ENCODE data around the gene NAGLU. TPM values are rescaled to one million over a fixed set of nuclear protein-coding genes. Genes with fewer than 3 reads are reported as not detected.

Gene NAGLU
- total and polyA plus RNA-seq, 2 of the 13 experiments (the other 11 are each of a cell fraction or from before 2014, with no cell fraction given): 28.2 to 40.1 TPM

GRCh38 chr17:42531455-42532354, 4.3 kb upstream of the NAGLU start (continued):
- TF ChIP-seq HIC2 (CRISPR knock-in tag; IDR thresholded peaks at IDR 0.05; ENCODE audit: low read depth): 0 out of 2 replicates have a peak, but pooled peaks have one; percentile 6
- TF ChIP-seq ZNF414 (CRISPR knock-in tag; IDR thresholded peaks at IDR 0.05): no peak
- no peak for TF ChIP-seq ATF7-NPFF (CRISPR knock-in tag; IDR thresholded peaks at IDR 0.05; ENCODE audit: low read depth)
- no peak for TF ChIP-seq RARG (CRISPR knock-in tag; IDR thresholded peaks at IDR 0.05; ENCODE audit: low read depth)
- peak; percentile 76 for TF ChIP-seq IKZF4 (CRISPR knock-in tag; IDR thresholded peaks at IDR 0.05; ENCODE audit: borderline replicate concordance, low read depth, not compliant biosample characterization)
- no peak for TF ChIP-seq EED (CRISPR knock-in tag; IDR thresholded peaks at IDR 0.05)
- no peak; the same call in 1 of the 2 replicates for TF ChIP-seq ZBTB42 (CRISPR knock-in tag; IDR thresholded peaks at IDR 0.05)
- TF ChIP-seq MXD4 (CRISPR knock-in tag; IDR thresholded peaks at IDR 0.05): peak; percentile 30; the same call in 1 of the 2 replicates
- no peak for TF ChIP-seq ZFP37 (CRISPR knock-in tag; IDR thresholded peaks at IDR 0.05; ENCODE audit: borderline replicate concordance)
- TF ChIP-seq IKZF5 (CRISPR knock-in tag; IDR thresholded peaks at IDR 0.05): no peak
- peak; percentile 69; the same call in 1 of the 2 replicates for TF ChIP-seq GATAD2A (CRISPR knock-in tag; IDR thresholded peaks at IDR 0.05)
- TF ChIP-seq GATAD1 (CRISPR knock-in tag; IDR thresholded peaks at IDR 0.05): peak; percentile 14; the same call in 1 of the 2 replicates
- TF ChIP-seq AGO2 (optimal IDR thresholded peaks at IDR 0.05; ENCODE audit: low read depth, low read length): no peak
- no peak for TF ChIP-seq ZNF558 (CRISPR knock-in tag; IDR thresholded peaks at IDR 0.05; ENCODE audit: borderline replicate concordance)
- TF ChIP-seq TCF7L2 (IDR thresholded peaks at IDR 0.05; ENCODE audit: low read depth, low read length): no peak
- peak; percentile 7; the same call in 1 of the 2 replicates for TF ChIP-seq ZNF891 (CRISPR knock-in tag; IDR thresholded peaks at IDR 0.05)
- TF ChIP-seq FUBP1 (CRISPR knock-in tag; IDR thresholded peaks at IDR 0.05; ENCODE audit: borderline replicate concordance): no peak
- 0 out of 2 replicates have a peak, but pooled peaks have one; percentile 11 for TF ChIP-seq ZNF441 (CRISPR knock-in tag; IDR thresholded peaks at IDR 0.05; ENCODE audit: borderline replicate concordance)

All from HepG2 (cell line).